IMR-90 (cell line): ENCODE measurements around the gene RUBCN.

Source experiments
- BHLHE40 ChIP-seq: fragments of 150-350 bp; IDR thresholded peaks from 2 replicates; pipeline ENCODE4 v1.6.1; 2016; ENCODE audit warnings: mild to moderate bottlenecking, low read depth, low read length
- CHD1 ChIP-seq: IDR thresholded peaks from 2 replicates; pipeline ENCODE4 v1.6.1; 2012; ENCODE audit warnings: low read depth, low read length, improper control_type of control experiment
- FOS ChIP-seq: fragments of 150-350 bp; IDR thresholded peaks from 2 replicates; pipeline ENCODE4 v1.6.1; 2016; ENCODE audit warnings: low read depth, low read length
- MXI1 ChIP-seq: IDR thresholded peaks from 2 replicates; pipeline ENCODE4 v1.6.1; 2012; ENCODE audit warnings: low read depth, mild to moderate bottlenecking, low read length, moderate library complexity, borderline replicate concordance
- POLR2A ChIP-seq: IDR thresholded peaks from 2 replicates; pipeline ENCODE4 v1.6.1; 2012; ENCODE audit warnings: mild to moderate bottlenecking, low read depth, low read length
- RAD21 ChIP-seq: IDR thresholded peaks from 2 replicates; pipeline ENCODE4 v1.6.1; 2012; ENCODE audit warnings: low read length, improper control_type of control experiment
- RFX5 ChIP-seq: IDR thresholded peaks from 2 replicates; pipeline ENCODE4 v1.8.0; 2012; ENCODE audit warnings: low read depth, mild to moderate bottlenecking, low read length, moderate library complexity
- TF ChIP-seq, protein P1 (sequence below): conservative IDR thresholded peaks from 2 replicates; pipeline ENCODE4 v1.5.1; 2012; ENCODE audit warnings: mild to moderate bottlenecking, low read depth, low read length, improper control_type of control experiment
- TF ChIP-seq, protein P2 (sequence below): fragments of 150-350 bp; IDR thresholded peaks from 2 replicates; pipeline ENCODE4 v1.6.1; 2017; ENCODE audit warnings: mild to moderate bottlenecking, antibody characterized with exemption, low read length, low read depth
- TF ChIP-seq, protein P3 (sequence below): fragments of 150-350 bp; IDR thresholded peaks from 2 replicates; pipeline ENCODE4 v1.6.1; 2016; ENCODE audit warnings: low read depth, mild to moderate bottlenecking, low read length, moderate library complexity, borderline replicate concordance

DNA sequence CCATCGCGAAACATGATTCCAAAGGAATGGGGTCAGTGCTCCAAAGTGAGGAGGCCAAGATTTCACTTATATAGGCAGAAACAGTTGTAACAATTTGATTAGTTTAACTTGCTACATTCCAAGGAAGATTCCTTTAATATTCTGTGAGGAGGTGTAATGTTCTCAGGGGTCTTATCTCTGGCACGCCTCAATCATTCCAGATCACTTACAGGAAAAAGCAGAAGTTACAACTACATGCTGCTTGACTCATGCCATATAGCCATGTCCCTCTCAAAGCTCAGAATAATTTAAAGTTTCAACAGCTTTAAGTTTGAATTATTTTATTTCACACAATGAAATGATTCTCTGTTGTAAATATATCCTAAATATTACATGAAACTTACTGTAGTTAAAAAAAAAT is 9.5 kb upstream of the RUBCN start:
- TF ChIP-seq, protein P1, sequence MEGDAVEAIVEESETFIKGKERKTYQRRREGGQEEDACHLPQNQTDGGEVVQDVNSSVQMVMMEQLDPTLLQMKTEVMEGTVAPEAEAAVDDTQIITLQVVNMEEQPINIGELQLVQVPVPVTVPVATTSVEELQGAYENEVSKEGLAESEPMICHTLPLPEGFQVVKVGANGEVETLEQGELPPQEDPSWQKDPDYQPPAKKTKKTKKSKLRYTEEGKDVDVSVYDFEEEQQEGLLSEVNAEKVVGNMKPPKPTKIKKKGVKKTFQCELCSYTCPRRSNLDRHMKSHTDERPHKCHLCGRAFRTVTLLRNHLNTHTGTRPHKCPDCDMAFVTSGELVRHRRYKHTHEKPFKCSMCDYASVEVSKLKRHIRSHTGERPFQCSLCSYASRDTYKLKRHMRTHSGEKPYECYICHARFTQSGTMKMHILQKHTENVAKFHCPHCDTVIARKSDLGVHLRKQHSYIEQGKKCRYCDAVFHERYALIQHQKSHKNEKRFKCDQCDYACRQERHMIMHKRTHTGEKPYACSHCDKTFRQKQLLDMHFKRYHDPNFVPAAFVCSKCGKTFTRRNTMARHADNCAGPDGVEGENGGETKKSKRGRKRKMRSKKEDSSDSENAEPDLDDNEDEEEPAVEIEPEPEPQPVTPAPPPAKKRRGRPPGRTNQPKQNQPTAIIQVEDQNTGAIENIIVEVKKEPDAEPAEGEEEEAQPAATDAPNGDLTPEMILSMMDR = no peak
- TF ChIP-seq, protein P2, sequence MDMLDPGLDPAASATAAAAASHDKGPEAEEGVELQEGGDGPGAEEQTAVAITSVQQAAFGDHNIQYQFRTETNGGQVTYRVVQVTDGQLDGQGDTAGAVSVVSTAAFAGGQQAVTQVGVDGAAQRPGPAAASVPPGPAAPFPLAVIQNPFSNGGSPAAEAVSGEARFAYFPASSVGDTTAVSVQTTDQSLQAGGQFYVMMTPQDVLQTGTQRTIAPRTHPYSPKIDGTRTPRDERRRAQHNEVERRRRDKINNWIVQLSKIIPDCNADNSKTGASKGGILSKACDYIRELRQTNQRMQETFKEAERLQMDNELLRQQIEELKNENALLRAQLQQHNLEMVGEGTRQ = no peak
- TF ChIP-seq RAD21 (no peak), CHD1 (no peak), MXI1 (no peak), POLR2A (no peak), BHLHE40 (no peak), RFX5 (no peak), FOS (no peak)
- TF ChIP-seq, protein P3, sequence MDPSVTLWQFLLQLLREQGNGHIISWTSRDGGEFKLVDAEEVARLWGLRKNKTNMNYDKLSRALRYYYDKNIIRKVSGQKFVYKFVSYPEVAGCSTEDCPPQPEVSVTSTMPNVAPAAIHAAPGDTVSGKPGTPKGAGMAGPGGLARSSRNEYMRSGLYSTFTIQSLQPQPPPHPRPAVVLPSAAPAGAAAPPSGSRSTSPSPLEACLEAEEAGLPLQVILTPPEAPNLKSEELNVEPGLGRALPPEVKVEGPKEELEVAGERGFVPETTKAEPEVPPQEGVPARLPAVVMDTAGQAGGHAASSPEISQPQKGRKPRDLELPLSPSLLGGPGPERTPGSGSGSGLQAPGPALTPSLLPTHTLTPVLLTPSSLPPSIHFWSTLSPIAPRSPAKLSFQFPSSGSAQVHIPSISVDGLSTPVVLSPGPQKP = no peak
